Transverse colon (tissue), 4 donors: ENCODE data around the gene PDE2A. TPM values are rescaled to one million over a fixed set of nuclear protein-coding genes. Genes with fewer than 3 reads are reported as not detected.

Experiments
- DNase-seq: peaks from one replicate; pipeline ENCODE4 v3.0.0-alpha.2; 2019
- H3K27ac ChIP-seq, 4 donors: fragments of 200-600 bp; sonication (generic); 2 replicates each; pipeline ENCODE4 v1.5.1; 2016 to 2018; ENCODE audit warnings: inconsistent platforms in 4 of 4
- H3K27me3 ChIP-seq: fragments of 200-600 bp; sonication (generic); 2 replicates; pipeline ENCODE4 v1.5.1; 2017; ENCODE audit warnings: inconsistent platforms
- H3K36me3 ChIP-seq, 4 donors: fragments of 200-600 bp; sonication (generic); 2 replicates each; pipeline ENCODE4 v1.5.1; 2017 to 2019; ENCODE audit warnings: inconsistent platforms in 4 of 4
- H3K4me1 ChIP-seq, 4 donors: fragments of 200-600 bp; sonication (generic); 2 replicates each; pipeline ENCODE4 v1.5.1; 2017 to 2020; ENCODE audit warnings: inconsistent platforms in 4 of 4
- H3K4me3 ChIP-seq, 4 donors: fragments of 200-600 bp; sonication (generic); 1 replicate in 1 of 4; 2 replicates in 3 of 4; pipeline versions ENCODE4 v1.5.1 to v1.6.1; 2017 to 2019; ENCODE audit warnings: inconsistent platforms in 4 of 4
- H3K9me3 ChIP-seq, 2 donors: fragments of 200-600 bp; sonication (generic); 2 replicates each; pipeline ENCODE4 v1.5.1; 2017 to 2019; ENCODE audit warnings: inconsistent platforms in 2 of 2
- CTCF ChIP-seq, 5 experiments: fragments of 200-600 bp in 3 of 5; fragments of 450-650 bp in 2 of 5; sonication (generic) in 3 of 5; IDR thresholded peaks; 1 replicate in 2 of 5; 2 replicates in 3 of 5; pipeline ENCODE4 v1.5.1; 2016 to 2017; ENCODE audit warnings: antibody characterized with exemption in 5 of 5, inconsistent platforms in 3 of 5, mild to moderate bottlenecking in 2 of 5, moderate library complexity in 1 of 5
- EP300 ChIP-seq: sonication (generic); formaldehyde crosslinking; IDR thresholded peaks from one replicate; pipeline ENCODE4 v1.6.1; 2017; ENCODE audit warnings: antibody characterized with exemption, low read depth
- POLR2A ChIP-seq: fragments of 450-650 bp; IDR thresholded peaks from one replicate; pipeline ENCODE4 v1.6.1; 2016; ENCODE audit warnings: antibody characterized with exemption, mild to moderate bottlenecking, moderate library complexity
- POLR2AphosphoS5 ChIP-seq, 3 donors: sonication (generic); formaldehyde crosslinking; IDR thresholded peaks; one replicate each; pipeline ENCODE4 v1.6.1; 2016; ENCODE audit warnings: antibody characterized with exemption in 3 of 3
- WGBS, 2 donors: methylation state at CpG; one replicate each; pipeline ENCODE4 v1.1.5; 2018; ENCODE audit warnings: low coverage in 1 of 2; 5-methylcytosine and 5-hydroxymethylcytosine counted together
- in situ Hi-C, 4 donors: fragments of 200-750 bp; cut with MboI; loops; one replicate each; pipeline versions ENCODE4 v1.15.0 to v1.15.1; 2017; ENCODE audit warnings: low sequenced_read_pairs in 3 of 4, low pct_ligation_motif_present in 1 of 4, low pct_unique_long_range_greater_than_20kb in 1 of 4
- intact Hi-C: fragments of 100-400 bp; cut with DNase I; formaldehyde crosslinking; loops from one replicate; pipeline ENCODE4 v1.15.1; 2023; ENCODE audit warnings: low total_unique reads
- total RNA-seq, 4 donors: library from RNA; depleted of rRNA; stranded (reverse); fragments of >200 nt; gene quantifications; one replicate each; pipeline ENCODE4 v1.1.0, GENCODE V29; 2016

PDE2A gene
- total RNA-seq, 4 donors from 2014 or later = 6.6 to 41.9 (median 17.1) TPM

- no peak for DNase-seq
- Histone ChIP-seq H3K4me3 (no peak overlapping the region), H3K9me3 (no peaks in the 10 kb centered on the region), H3K27me3 (peaks cover 44% of the 10 kb centered on the region), H3K36me3 (no peaks in the 10 kb centered on the region), H3K4me1 (peaks cover 0 to 11% (median 8%) of the 10 kb centered on the region in 4 donors), H3K27ac (no peak overlapping the region)
- in situ Hi-C loops = no loop called here
- 54% methylated on average over 5 of the region's 5 CpGs; no CpG with 5 or more reads in 1 of the 2 donors for WGBS, 2 donors
- TF ChIP-seq EP300 = no peak
- TF ChIP-seq CTCF (IDR thresholded peaks at IDR 0.05) = no peak
- TF ChIP-seq POLR2AphosphoS5 (IDR thresholded peaks at IDR 0.05) = no peak
- no peak for TF ChIP-seq POLR2A
- intact Hi-C loops = no loop called here
Measured at GRCh38 chr11:72591023-72591422, 83.2 kb downstream of the PDE2A start.

DNA sequence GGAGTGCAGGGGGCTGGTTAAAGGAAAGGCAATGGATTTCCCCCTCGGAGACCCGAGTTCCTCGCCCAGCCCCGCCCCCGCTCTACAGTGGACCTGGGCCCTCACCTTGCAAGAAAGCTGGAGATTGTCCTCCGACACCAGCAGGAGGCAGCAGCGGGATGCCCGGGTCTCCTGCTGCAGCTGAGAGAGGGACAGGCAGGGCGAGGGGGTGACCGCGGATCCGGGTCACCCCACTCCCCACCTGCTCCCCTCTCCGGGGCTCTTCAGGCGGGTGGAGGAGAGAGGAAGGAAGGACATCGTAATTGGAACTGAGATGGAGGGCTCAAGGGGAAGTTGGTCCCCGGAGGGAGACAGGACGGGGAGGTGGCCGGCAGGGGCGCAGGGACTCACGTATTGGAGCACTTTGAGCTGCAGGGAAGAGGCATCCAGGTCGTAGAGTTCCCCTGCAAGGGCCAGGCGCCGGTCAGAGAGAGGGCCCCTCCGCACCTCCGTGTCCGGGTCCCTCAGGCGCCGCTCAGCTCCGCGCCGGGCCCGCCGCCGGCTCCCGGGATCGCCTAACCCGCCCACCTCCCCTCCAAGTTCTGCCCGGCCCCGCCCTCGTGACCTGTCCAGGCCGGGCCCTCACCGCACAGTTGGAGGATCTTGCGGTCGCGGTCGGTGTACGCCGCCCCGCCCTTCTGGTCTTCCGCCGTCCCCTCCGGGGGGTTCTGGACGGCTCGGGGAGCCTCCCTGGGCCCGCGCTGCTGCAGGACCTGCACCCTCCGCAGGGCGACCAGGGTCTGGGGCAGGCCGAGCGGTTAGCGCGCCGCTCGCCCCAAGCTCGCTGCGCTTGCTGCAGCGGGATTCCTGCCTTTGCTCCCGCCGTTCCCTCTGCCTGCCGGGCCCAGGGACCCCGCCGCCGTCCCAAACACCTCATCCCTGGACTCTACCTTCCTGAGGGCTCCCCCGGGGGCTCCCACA, 84.1 kb downstream of the PDE2A start:
- Histone ChIP-seq H3K9me3 (no peaks in the 10 kb centered on the region), H3K4me3 (peak overlapping the region in 2 of 4 donors; percentile 7 to 31), H3K4me1 (peaks cover 0 to 14% (median 10%) of the 10 kb centered on the region in 4 donors), H3K36me3 (no peaks in the 10 kb centered on the region), H3K27ac (no peak overlapping the region), H3K27me3 (peaks cover 51% of the 10 kb centered on the region)
- 14 to 20% methylated on average over 10 to 44 of the region's 74 CpGs for WGBS, 2 donors
- intact Hi-C loops (loop anchor here (5.0 kb wide), 1 partner anchor 92 kb away; no protein-coding TSS in a partner anchor), in situ Hi-C loops (loop anchor here (5.0 to 10.0 kb wide), 2 partner anchors 55 to 57 kb away; no protein-coding TSS in a partner anchor)
- DNase-seq = peak; percentile 53
- TF ChIP-seq CTCF (IDR thresholded peaks at IDR 0.05) (peak; percentile 30 to 54 (median 46)), POLR2A (no peak), POLR2AphosphoS5 (IDR thresholded peaks at IDR 0.05) (no peak), EP300 (no peak)

DNA sequence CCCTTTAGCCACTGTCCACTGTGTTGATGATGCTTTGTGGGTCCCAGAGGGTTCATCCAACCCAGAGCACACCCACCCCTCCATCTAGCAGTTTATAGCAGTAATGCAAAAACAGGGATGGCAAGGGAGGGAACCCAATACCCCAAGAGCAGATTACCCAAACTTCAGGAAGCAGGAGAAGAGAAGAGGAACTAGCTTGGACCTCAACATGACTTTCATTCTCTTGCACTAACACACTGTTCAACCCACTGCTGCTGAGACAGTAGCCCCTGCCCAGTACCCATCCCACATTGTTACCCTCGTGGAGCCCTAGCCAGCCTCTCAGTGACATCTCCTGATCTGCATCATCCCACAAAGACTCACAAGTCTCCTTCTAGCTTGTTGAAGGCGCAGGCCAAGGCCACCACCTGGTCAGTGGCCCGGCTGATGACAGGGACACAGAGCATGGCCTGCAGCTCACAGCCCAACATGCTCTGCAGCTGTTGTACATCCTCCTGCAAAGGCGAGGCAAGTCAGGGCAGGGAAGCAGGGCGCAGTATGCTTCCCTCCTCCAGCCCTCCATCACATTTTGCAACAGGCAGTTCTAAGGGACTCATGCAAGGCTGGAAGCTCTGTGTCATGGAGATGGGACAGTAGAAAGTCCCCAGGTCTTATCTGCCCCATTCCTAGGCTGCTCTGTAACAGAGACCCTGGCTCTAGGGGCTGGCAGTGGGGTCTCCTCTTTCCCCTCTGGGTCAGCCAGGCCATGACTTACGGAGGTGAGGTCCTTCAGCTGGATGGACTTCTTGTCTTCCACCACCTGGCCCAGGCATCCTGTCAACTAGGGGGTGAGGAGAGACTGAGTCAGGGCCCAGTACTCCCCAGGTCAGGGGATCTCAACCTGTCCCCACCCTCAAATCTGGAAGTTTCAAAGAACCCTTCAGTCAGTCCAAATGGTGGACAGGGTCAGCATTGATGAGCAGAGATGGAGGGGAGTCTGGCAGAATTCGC, 85.5 kb downstream of the PDE2A start:
- Histone ChIP-seq H3K9me3 (no peaks in the 10 kb centered on the region), H3K27ac (no peak overlapping the region), H3K36me3 (no peaks in the 10 kb centered on the region), H3K27me3 (peaks cover 64% of the 10 kb centered on the region), H3K4me1 (peaks cover 0 to 22% (median 13%) of the 10 kb centered on the region in 4 donors), H3K4me3 (no peak overlapping the region)
- DNase-seq = no peak
- intact Hi-C loops = loop anchor here (5.0 kb wide), 1 partner anchor 94 kb away; no protein-coding TSS in a partner anchor
- WGBS, 2 donors = 83% methylated on average over 7 of the region's 7 CpGs; no CpG with 5 or more reads in 1 of the 2 donors
- TF ChIP-seq POLR2A (no peak), CTCF (IDR thresholded peaks at IDR 0.05) (no peak), POLR2AphosphoS5 (IDR thresholded peaks at IDR 0.05) (no peak), EP300 (no peak)
- in situ Hi-C loops = loop anchor here (5.0 to 10.0 kb wide), 2 partner anchors 56 to 59 kb away; no protein-coding TSS in a partner anchor
